ENCODE data around the gene COLEC12.
A peak's percentile ranks its signal among the peaks of the same experiment; 100 is the strongest.

Gene COLEC12

GRCh38 chr18:434410-434809 is 66.1 kb downstream of the COLEC12 start:
- no peak for DNase-seq

GRCh38 chr18:433960-434359 is 66.5 kb downstream of the COLEC12 start:
- DNase-seq: no peak

GRCh38 chr18:433298-433697 is 67.2 kb downstream of the COLEC12 start:
- no peak for DNase-seq

GRCh38 chr18:432791-433190 is 67.7 kb downstream of the COLEC12 start:
- DNase-seq: no peak

GRCh38 chr18:429030-429429 is 71.5 kb downstream of the COLEC12 start:
- DNase-seq: no peak

- no peak for DNase-seq
Observed at GRCh38 chr18:427005-427404, 73.5 kb downstream of the COLEC12 start.

- DNase-seq: no peak
Observed at GRCh38 chr18:425106-425745, 75.3 kb downstream of the COLEC12 start.

GRCh38 chr18:424668-425067 is 75.8 kb downstream of the COLEC12 start:
- DNase-seq: no peak

GRCh38 chr18:424071-424661 is 76.3 kb downstream of the COLEC12 start:
- DNase-seq: no peak

- no peak for DNase-seq
Observed at GRCh38 chr18:422966-423365, 77.5 kb downstream of the COLEC12 start.

- peak; percentile 4 for DNase-seq
Observed at GRCh38 chr18:421247-422155, 79.0 kb downstream of the COLEC12 start.

GRCh38 chr18:420661-421246 is 79.7 kb downstream of the COLEC12 start:
- no peak for DNase-seq

- no peak for DNase-seq
Observed at GRCh38 chr18:419541-420175, 80.8 kb downstream of the COLEC12 start.

- DNase-seq: no peak
Observed at GRCh38 chr18:417495-417894, 83.0 kb downstream of the COLEC12 start.

- no peak for DNase-seq
Observed at GRCh38 chr18:416930-417329, 83.6 kb downstream of the COLEC12 start.

GRCh38 chr18:415617-416612 is 84.6 kb downstream of the COLEC12 start:
- no peak for DNase-seq

GRCh38 chr18:415047-415446 is 85.5 kb downstream of the COLEC12 start:
- no peak for DNase-seq

- DNase-seq: no peak
Observed at GRCh38 chr18:413233-413632, 87.3 kb downstream of the COLEC12 start.

- DNase-seq: no peak
Observed at GRCh38 chr18:410047-410455, 90.5 kb downstream of the COLEC12 start.

- DNase-seq: no peak
Observed at GRCh38 chr18:408367-408766, 92.1 kb downstream of the COLEC12 start.

- DNase-seq: no peak
Observed at GRCh38 chr18:407626-408224, 92.8 kb downstream of the COLEC12 start.
